ENCODE measurements around the gene FUOM. TPM values are rescaled to one million over a fixed set of nuclear protein-coding genes. Genes with fewer than 3 reads are reported as not detected.
"Not testable (repeated sequence)": the region's sequence is repeated elsewhere in the genome, so short reads cannot be mapped to it uniquely, and the experiment has no call there.

Gene FUOM
- total and polyA plus RNA-seq, 7 donors = 3.0 to 9.1 (median 5.4) TPM

GRCh38 chr10:133390597-133391248, 32.9 kb upstream of the FUOM start:
- peaks cover 0 to 7% of the 10 kb centered on the region in 2 donors for H3K36me3 ChIP-seq (ENCODE audit: insufficient read depth in 1 of 2, low read depth in 1 of 2)
- H3K27me3 ChIP-seq (ENCODE audit: insufficient read depth in 3 of 3, low read length in 2 of 3) = no peaks in the 10 kb centered on the region
- intact Hi-C loops (cut with DNase I) = loop anchor here in 1 of 2 donors (10.0 kb wide), 1 partner anchor 66 kb away; no protein-coding TSS in a partner anchor
- ATAC-seq = no peak
- 82 to 90% (median 87%) methylated on average over 19 of the region's 19 CpGs for WGBS, 3 donors
- H3K4me1 ChIP-seq = peaks cover 8% of the 10 kb centered on the region
- peak overlapping the region; percentile 30 for H3K27ac ChIP-seq
- H3K9me3 ChIP-seq = no peaks in the 10 kb centered on the region
- TF ChIP-seq, protein P1, sequence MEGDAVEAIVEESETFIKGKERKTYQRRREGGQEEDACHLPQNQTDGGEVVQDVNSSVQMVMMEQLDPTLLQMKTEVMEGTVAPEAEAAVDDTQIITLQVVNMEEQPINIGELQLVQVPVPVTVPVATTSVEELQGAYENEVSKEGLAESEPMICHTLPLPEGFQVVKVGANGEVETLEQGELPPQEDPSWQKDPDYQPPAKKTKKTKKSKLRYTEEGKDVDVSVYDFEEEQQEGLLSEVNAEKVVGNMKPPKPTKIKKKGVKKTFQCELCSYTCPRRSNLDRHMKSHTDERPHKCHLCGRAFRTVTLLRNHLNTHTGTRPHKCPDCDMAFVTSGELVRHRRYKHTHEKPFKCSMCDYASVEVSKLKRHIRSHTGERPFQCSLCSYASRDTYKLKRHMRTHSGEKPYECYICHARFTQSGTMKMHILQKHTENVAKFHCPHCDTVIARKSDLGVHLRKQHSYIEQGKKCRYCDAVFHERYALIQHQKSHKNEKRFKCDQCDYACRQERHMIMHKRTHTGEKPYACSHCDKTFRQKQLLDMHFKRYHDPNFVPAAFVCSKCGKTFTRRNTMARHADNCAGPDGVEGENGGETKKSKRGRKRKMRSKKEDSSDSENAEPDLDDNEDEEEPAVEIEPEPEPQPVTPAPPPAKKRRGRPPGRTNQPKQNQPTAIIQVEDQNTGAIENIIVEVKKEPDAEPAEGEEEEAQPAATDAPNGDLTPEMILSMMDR (IDR thresholded peaks at IDR 0.05) = no peak
- no peak overlapping the region for H3K4me3 ChIP-seq
- no peak for DNase-seq

DNA sequence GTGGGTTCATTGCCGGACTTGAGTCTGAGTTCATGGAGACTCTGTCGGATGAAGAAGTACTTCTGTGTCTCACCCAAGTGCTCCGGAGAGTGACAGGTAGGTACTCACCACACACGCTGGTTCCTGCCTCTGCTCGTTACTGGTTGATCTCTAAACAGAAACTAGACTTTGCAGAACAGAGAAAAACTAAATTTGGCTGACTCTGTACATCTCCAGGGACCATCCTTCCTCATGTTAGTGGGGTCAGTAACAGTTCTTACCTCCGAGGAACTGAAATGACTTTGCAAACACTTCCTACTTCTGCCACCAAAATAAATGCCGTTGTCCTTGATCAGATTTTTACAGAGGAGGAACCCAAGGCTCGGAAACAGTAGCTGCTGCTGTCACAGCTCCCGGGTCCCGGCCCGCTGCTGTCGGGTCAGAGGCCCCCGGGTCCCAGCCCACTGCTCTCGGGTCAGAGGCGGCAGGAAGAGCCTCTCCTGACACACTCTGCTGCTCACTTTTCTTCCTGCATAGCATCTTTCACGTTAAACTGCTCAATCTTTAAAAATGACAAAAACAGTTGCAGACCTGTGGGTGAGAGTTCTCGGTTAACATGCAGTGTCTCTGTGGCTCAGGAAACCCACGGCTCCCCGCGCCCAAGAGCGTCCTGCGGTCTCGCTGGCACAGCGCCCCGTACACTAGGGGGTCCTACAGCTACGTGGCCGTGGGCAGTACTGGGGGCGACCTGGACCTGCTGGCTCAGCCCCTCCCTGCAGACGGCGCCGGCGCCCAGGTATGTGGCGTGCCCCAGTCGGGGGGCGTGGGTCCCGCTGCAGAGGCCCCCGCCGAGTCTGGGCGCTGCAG, 31.4 kb upstream of the FUOM start:
- WGBS, 3 donors = 76 to 78% (median 78%) methylated on average over 39 of the region's 39 CpGs
- Histone ChIP-seq H3K9me3 (no peaks in the 10 kb centered on the region), H3K27me3 (ENCODE audit: insufficient read depth in 3 of 3, low read length in 2 of 3) (no peaks in the 10 kb centered on the region), H3K27ac (no peak overlapping the region), H3K36me3 (ENCODE audit: insufficient read depth in 1 of 2, low read depth in 1 of 2) (peaks cover 0 to 10% of the 10 kb centered on the region in 2 donors), H3K4me1 (no peaks in the 10 kb centered on the region), H3K4me3 (no peak overlapping the region)
- ATAC-seq (no peak), DNase-seq (no peak)
- intact Hi-C loops (cut with DNase I) = no loop called here
- TF ChIP-seq, protein P1 (IDR thresholded peaks at IDR 0.05) = no peak

- Histone ChIP-seq H3K9me3 (no peaks in the 10 kb centered on the region), H3K27me3 (ENCODE audit: insufficient read depth in 3 of 3, low read length in 2 of 3) (no peaks in the 10 kb centered on the region), H3K27ac (no peak overlapping the region), H3K4me3 (no peak overlapping the region), H3K36me3 (ENCODE audit: insufficient read depth in 1 of 2, low read depth in 1 of 2) (peaks cover 0 to 18% of the 10 kb centered on the region in 2 donors), H3K4me1 (no peaks in the 10 kb centered on the region)
- intact Hi-C loops (cut with DNase I) = no loop called here
- ATAC-seq (no peak), DNase-seq (no peak)
- TF ChIP-seq, protein P1 (IDR thresholded peaks at IDR 0.05) = no peak
- WGBS, 3 donors = 82 to 88% (median 87%) methylated on average over 17 of the region's 17 CpGs
These were observed 30.6 kb upstream of the FUOM start for GRCh38 chr10:133388236-133388972.

DNA sequence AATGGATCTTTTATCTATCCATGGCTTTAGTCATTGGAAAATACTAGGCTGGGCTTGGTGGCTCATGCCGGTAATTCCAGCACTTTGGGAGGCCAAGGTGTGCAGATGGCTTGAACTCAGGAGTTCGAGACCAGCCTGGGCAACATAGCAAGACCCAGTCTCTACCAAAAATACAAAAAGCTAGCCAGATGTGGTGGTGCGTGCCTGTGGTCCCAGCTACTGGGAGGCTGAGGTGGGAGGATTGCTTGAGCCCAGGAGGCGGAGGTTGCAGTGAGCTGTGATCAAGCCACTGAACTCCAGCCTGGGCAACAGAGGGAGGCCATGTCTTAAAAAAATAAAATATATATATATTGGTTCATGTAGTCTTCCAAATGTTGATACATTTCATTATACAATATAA, 29.1 kb upstream of the FUOM start:
- DNase-seq; H3K4me1 ChIP-seq; H3K27me3 ChIP-seq (ENCODE audit: insufficient read depth in 3 of 3, low read length in 2 of 3); ATAC-seq; H3K9me3 ChIP-seq; H3K27ac ChIP-seq; H3K4me3 ChIP-seq; intact Hi-C loops (cut with DNase I): not testable (repeated sequence)
- peaks cover 0 to 28% of the 10 kb centered on the region in 2 donors for H3K36me3 ChIP-seq (ENCODE audit: insufficient read depth in 1 of 2, low read depth in 1 of 2)
- WGBS, 3 donors = 95 to 100% (median 98%) methylated on average over 4 of the region's 4 CpGs

DNA sequence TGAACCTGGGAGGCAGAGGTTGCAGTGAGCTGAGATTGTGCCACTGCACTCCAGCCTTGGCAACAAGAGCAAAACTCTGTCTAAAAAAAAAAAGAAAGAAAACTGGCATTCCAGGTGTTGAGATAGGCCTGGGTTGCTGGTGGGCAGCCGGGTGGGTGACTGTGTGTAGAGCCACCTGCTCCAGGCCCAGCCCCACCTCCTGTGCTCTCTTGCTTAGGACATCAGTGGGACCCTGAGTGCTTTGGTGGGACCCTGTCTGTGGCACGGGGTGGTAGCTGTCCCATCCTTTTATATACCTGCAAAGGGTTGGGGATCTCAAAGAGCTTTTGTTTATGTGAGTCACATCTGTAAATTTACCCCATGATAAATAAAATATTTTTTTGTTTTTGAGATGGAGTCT, 27.4 kb upstream of the FUOM start:
- WGBS, 3 donors = 88% methylated on average over 2 of the region's 2 CpGs
- no peaks in the 10 kb centered on the region for H3K4me1 ChIP-seq
- H3K4me3 ChIP-seq = no peak overlapping the region
- DNase-seq (no peak), ATAC-seq (no peak)
- no peak overlapping the region for H3K27ac ChIP-seq
- TF ChIP-seq, protein P1 (IDR thresholded peaks at IDR 0.05) = no peak
- no peaks in the 10 kb centered on the region for H3K9me3 ChIP-seq
- intact Hi-C loops (cut with DNase I) = no loop called here
- no peaks in the 10 kb centered on the region for H3K27me3 ChIP-seq (ENCODE audit: insufficient read depth in 3 of 3, low read length in 2 of 3)
- H3K36me3 ChIP-seq (ENCODE audit: insufficient read depth in 1 of 2, low read depth in 1 of 2) = peaks cover 0 to 30% of the 10 kb centered on the region in 2 donors
